CD4-positive, alpha-beta memory T cell (primary cell): ENCODE data around the gene TOR2A. TPM values are rescaled to one million over a fixed set of nuclear protein-coding genes. Genes with fewer than 3 reads are reported as not detected.

Source experiments
- CTCF ChIA-PET: fragments of 350-600 bp; sonication (Branson Sonifier 250); formaldehyde crosslinking; loops from one replicate; lab custom pipeline; 2021; ENCODE audit warnings: inconsistent platforms; ENCODE audit not compliant: partially characterized antibody; lab: Charles Lee
- POLR2A ChIA-PET: fragments of 350-600 bp; sonication (Branson Sonifier 250); formaldehyde crosslinking; loops from one replicate; lab custom pipeline; 2021; ENCODE audit not compliant: partially characterized antibody; lab: Charles Lee
- DNase-seq, 5 donors: peaks; one replicate each; pipeline versions ENCODE4 v3.0.0 to v3.0.0-alpha.2; 2020 to 2022; ENCODE audit warnings: mixed read lengths in 1 of 5
- H3K27ac ChIP-seq: one replicate; pipeline ENCODE4 v1.7.0; 2013; ENCODE audit warnings: low read depth, low read length
- H3K27me3 ChIP-seq: 2 replicates; pipeline ENCODE4 v1.7.0; 2013; ENCODE audit warnings: mild to moderate bottlenecking, low read length, moderate library complexity; ENCODE audit not compliant: insufficient read depth
- H3K36me3 ChIP-seq: 2 replicates; pipeline ENCODE4 v1.7.0; 2013; ENCODE audit warnings: mild to moderate bottlenecking, low read length, moderate library complexity; ENCODE audit not compliant: insufficient read depth
- H3K4me1 ChIP-seq: 2 replicates; pipeline ENCODE4 v1.7.0; 2013; ENCODE audit warnings: mild to moderate bottlenecking, low read length, moderate library complexity; ENCODE audit not compliant: insufficient read depth
- H3K4me3 ChIP-seq, 2 donors: one replicate each; pipeline ENCODE4 v1.7.0; 2013; ENCODE audit warnings: low read length in 2 of 2, mild to moderate bottlenecking in 1 of 2
- H3K9me3 ChIP-seq, 2 donors: one replicate each; pipeline ENCODE4 v1.7.0; 2013; ENCODE audit warnings: low read length in 2 of 2, control low read depth in 1 of 2; ENCODE audit not compliant: control insufficient read depth in 1 of 2
- H3K27ac Mint-ChIP-seq, 7 donors: one replicate each; pipeline ENCODE4 v1.8.0; 2020 to 2021; ENCODE audit warnings: mixed read lengths in 7 of 7, mild to moderate bottlenecking in 6 of 7, inconsistent platforms in 3 of 7, moderate library complexity in 3 of 7
- H3K27me3 Mint-ChIP-seq, 2 donors: one replicate each; pipeline ENCODE4 v1.8.0; 2020 to 2021; ENCODE audit warnings: mixed read lengths in 2 of 2
- H3K36me3 Mint-ChIP-seq, 2 donors: one replicate each; pipeline ENCODE4 v1.8.0; 2020 to 2021; ENCODE audit warnings: mixed read lengths in 2 of 2, inconsistent platforms in 1 of 2, mild to moderate bottlenecking in 1 of 2
- H3K4me1 Mint-ChIP-seq, 4 donors: one replicate each; pipeline ENCODE4 v1.8.0; 2020 to 2021; ENCODE audit warnings: mixed read lengths in 4 of 4, mild to moderate bottlenecking in 1 of 4
- H3K4me3 Mint-ChIP-seq, 8 donors: one replicate each; pipeline ENCODE4 v1.8.0; 2020 to 2021; ENCODE audit warnings: mixed read lengths in 8 of 8, mild to moderate bottlenecking in 7 of 8, moderate library complexity in 6 of 8, inconsistent platforms in 3 of 8
- H3K9me3 Mint-ChIP-seq, 8 donors: one replicate each; pipeline ENCODE4 v1.8.0; 2020 to 2021; ENCODE audit warnings: mixed read lengths in 8 of 8, mild to moderate bottlenecking in 5 of 8, inconsistent platforms in 3 of 8, moderate library complexity in 1 of 8
- intact Hi-C: fragments of 100-400 bp; cut with micrococcal nuclease; formaldehyde crosslinking; loops from one replicate; pipeline ENCODE4 v1.15.1; 2023
- polyA plus RNA-seq, 2 donors: library from polyadenylated mRNA; unstranded; fragments of 300-500 nt; fragmentation: Illumina TruSeq; gene quantifications; one replicate each; pipeline ENCODE4 v1.2.3, GENCODE V29; 2021
- total RNA-seq, 2 experiments: library from RNA; stranded (reverse); gene quantifications; one replicate each; pipeline ENCODE4 v1.2.3, GENCODE V29; 2021

Gene TOR2A
- total and polyA plus RNA-seq, 4 experiments from 2014 or later = 14.3 to 27.1 (median 20.8) TPM

DNA sequence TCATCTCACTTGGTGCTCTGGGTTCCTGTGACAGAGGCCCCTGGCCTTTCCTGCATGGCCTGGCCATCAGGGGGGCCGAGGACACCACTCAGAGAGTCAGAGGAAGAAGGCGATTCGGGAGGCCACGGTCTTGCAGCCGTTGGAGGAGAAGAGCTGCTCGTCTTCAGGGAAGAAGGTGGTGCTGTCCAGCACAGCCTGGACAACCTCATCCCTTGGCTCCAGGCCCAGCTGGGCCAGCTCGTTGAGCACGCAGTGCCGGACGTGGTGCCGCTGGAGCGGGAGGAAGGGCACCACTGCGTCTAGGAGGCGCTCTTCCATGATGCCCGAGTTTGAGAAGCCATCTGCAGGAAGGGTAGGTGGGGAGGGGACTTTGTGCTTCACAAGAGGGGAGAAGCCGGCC is 3.2 kb downstream of the TOR2A start:
- H3K4me1 Mint-ChIP-seq = peaks cover 7 to 24% (median 18%) of the 10 kb centered on the region in 4 donors
- H3K27ac Mint-ChIP-seq = peak overlapping the region in 1 of 7 donors; percentile 29
- Histone ChIP-seq H3K4me1 (peaks cover 18% of the 10 kb centered on the region), H3K27me3 (no peaks in the 10 kb centered on the region), H3K27ac (no peak overlapping the region), H3K9me3 (no peaks in the 10 kb centered on the region), H3K36me3 (peaks cover 6% of the 10 kb centered on the region), H3K4me3 (no peak overlapping the region)
- H3K27me3 Mint-ChIP-seq = no peaks in the 10 kb centered on the region
- no peak overlapping the region for H3K4me3 Mint-ChIP-seq
- CTCF ChIA-PET = interaction anchor here (1.3 to 6.1 kb wide), 4 partner anchors 24 to 190 kb away, joined by 4 to 85 read pairs (median 36); no protein-coding TSS in a partner anchor
- POLR2A ChIA-PET = interaction anchor here (0.9 to 1.2 kb wide), 3 partner anchors 39 to 281 kb away, joined by 3 read pairs; partner anchors contain the start of genes LRSAM1 and RPL12
- H3K36me3 Mint-ChIP-seq = peaks cover 0 to 12% of the 10 kb centered on the region in 2 donors
- intact Hi-C loops = loop anchor here (10.0 kb wide), 2 partner anchors 393 to 507 kb away; partner anchors contain the start of gene PTGES2
- H3K9me3 Mint-ChIP-seq = peaks cover 0 to 2% (median 0%) of the 10 kb centered on the region in 8 donors
- no peak for DNase-seq

DNA sequence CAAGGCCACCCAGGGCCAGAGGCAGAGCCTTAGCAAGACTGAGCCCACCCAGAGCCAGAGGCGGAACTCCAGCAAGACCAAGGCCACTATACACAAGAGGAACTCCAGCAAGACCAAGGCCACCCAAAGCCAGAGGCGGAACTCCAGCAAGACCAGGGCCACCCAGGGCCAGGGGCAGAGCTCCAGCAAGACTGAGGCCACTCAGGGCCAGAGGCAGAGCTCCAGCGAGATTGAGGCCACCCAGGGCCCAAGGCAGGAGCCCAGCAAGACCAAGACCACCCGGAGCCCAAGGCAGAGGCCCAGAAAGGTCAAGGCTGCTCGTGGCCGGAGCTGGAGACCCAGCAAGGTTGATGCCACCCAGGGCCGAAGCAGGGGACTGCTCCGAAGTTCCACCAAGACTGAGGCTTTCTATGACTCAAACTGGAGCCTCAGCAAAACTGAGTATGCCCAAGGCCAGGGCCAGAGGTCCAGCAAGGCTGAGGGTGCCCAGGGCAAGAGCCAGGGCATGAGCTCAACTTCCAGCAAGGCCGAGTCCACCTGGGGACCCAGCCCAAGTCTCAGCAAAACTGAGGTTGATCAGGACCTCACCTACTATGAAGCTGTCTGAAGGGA is 4.2 kb downstream of the TOR2A start:
- POLR2A ChIA-PET = interaction anchor here (0.9 to 1.4 kb wide), 3 partner anchors 15 to 280 kb away, joined by 3 to 6 read pairs (median 3); partner anchors contain the start of genes LRSAM1, PTRH1, RPL12 and TTC16

DNA sequence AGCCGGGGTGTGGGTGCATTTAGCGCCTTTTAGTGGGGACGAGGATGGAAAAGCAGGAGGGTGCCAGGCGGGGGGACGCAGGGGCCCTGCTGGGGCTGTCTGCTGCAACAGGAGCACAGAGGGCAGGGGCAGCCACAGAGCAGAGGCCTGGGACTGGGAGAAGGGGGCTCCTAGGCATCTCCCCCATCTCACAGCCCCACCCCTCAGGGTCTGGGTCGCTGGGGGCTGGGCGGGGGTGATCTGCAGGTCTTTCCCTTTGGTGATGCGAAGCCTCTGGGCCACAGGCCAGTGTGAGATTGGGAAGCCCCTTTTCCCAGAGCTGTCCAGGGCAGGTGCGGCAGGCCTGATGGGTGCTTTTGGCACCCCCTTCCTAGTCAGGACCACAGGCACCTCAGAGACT is 4.8 kb downstream of the TOR2A start:
- Histone ChIP-seq H3K4me3 (no peak overlapping the region), H3K4me1 (peaks cover 12% of the 10 kb centered on the region), H3K27me3 (no peaks in the 10 kb centered on the region), H3K27ac (no peak overlapping the region), H3K36me3 (peaks cover 6% of the 10 kb centered on the region), H3K9me3 (no peaks in the 10 kb centered on the region)
- Mint-ChIP-seq H3K36me3 (peaks cover 0 to 10% of the 10 kb centered on the region in 2 donors), H3K27me3 (no peaks in the 10 kb centered on the region), H3K27ac (peak overlapping the region in 1 of 7 donors; percentile 63), H3K9me3 (peaks cover 0 to under 1% (median 0%) of the 10 kb centered on the region in 8 donors), H3K4me3 (no peak overlapping the region), H3K4me1 (peaks cover 2 to 14% (median 11%) of the 10 kb centered on the region in 4 donors)
- CTCF ChIA-PET = interaction anchor here (2.5 kb wide), 1 partner anchor 141 kb away, joined by 14 read pairs; no protein-coding TSS in a partner anchor
- intact Hi-C loops = loop anchor here (10.0 kb wide), 2 partner anchors 395 to 505 kb away; partner anchors contain the start of gene PTGES2
- POLR2A ChIA-PET = interaction anchor here (1.4 kb wide), 1 partner anchor 14 kb away, joined by 6 read pairs; the partner anchor contains the start of genes PTRH1 and TTC16
- DNase-seq = no peak

More for the DNA sequence above, 4.2 kb downstream of the TOR2A start:
- H3K36me3 Mint-ChIP-seq = peaks cover 0 to 12% of the 10 kb centered on the region in 2 donors
- peaks cover 7 to 20% (median 16%) of the 10 kb centered on the region in 4 donors for H3K4me1 Mint-ChIP-seq
- H3K27me3 Mint-ChIP-seq = no peaks in the 10 kb centered on the region
- H3K4me3 ChIP-seq = no peak overlapping the region
- H3K4me1 ChIP-seq = peaks cover 17% of the 10 kb centered on the region
- DNase-seq = no peak
- no peak overlapping the region for H3K4me3 Mint-ChIP-seq
- peaks cover 6% of the 10 kb centered on the region for H3K36me3 ChIP-seq
- CTCF ChIA-PET = interaction anchor here (1.3 to 5.3 kb wide), 2 partner anchors 139 to 141 kb away, joined by 5 to 85 read pairs; no protein-coding TSS in a partner anchor
- peaks cover 0 to 2% (median 0%) of the 10 kb centered on the region in 8 donors for H3K9me3 Mint-ChIP-seq
- no peak overlapping the region for H3K27ac ChIP-seq
- peak overlapping the region in 1 of 7 donors; percentile 63 for H3K27ac Mint-ChIP-seq
- intact Hi-C loops = loop anchor here (10.0 kb wide), 2 partner anchors 394 to 506 kb away; partner anchors contain the start of gene PTGES2
- no peaks in the 10 kb centered on the region for H3K27me3 ChIP-seq
- H3K9me3 ChIP-seq = no peaks in the 10 kb centered on the region

DNA sequence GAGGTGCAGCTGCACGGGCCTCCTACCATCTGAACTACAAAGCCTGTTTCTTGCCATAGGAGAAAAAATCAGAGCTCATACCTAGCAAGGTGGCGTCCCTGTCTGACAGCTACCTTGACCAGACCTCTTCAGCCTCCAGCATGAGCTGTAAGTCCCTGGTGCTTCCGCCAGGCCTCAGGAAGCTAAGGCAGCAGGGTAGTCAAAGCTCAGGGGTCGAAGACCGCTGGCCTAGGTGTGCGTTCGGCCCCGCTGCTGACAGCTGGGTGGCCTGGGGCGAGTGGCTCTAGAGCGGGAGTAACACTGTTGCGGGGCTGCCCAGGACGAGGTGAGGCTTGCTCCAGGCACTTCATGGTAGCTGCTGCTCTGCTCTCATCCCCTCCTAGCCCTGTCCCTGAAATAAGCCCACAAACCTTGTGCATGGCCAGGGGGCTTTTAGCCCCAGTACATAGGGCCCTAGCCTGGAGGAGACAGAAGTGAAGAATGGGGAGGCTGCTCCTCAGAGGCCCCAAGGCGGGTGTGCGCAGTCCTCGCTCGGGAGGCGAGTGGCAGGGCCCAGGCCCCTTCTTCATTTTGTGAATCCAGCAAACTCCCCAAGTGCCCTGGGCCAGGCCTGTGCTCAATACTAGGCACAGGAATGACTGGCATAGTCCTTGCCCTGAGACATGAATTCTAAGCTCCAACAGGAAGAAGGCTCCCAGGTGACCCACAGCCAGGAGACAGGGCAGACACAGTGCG is 5.4 kb downstream of the TOR2A start:
- H3K27ac ChIP-seq = no peak overlapping the region
- intact Hi-C loops = loop anchor here (10.0 kb wide), 2 partner anchors 395 to 505 kb away; partner anchors contain the start of gene PTGES2
- no peaks in the 10 kb centered on the region for H3K27me3 Mint-ChIP-seq
- H3K27me3 ChIP-seq = no peaks in the 10 kb centered on the region
- peaks cover 0 to 9% of the 10 kb centered on the region in 2 donors for H3K36me3 Mint-ChIP-seq
- H3K9me3 Mint-ChIP-seq = no peaks in the 10 kb centered on the region
- H3K4me1 ChIP-seq = peaks cover 10% of the 10 kb centered on the region
- H3K9me3 ChIP-seq = no peaks in the 10 kb centered on the region
- CTCF ChIA-PET = interaction anchor here (1.3 to 2.5 kb wide), 2 partner anchors 14 to 140 kb away, joined by 3 to 14 read pairs; partner anchors contain the start of genes PTRH1 and TTC16
- H3K4me3 Mint-ChIP-seq = no peak overlapping the region
- peak overlapping the region in 2 of 7 donors; percentile 34 to 60 for H3K27ac Mint-ChIP-seq
- peaks cover 6% of the 10 kb centered on the region for H3K36me3 ChIP-seq
- POLR2A ChIA-PET = interaction anchor here (1.4 kb wide), 1 partner anchor 14 kb away, joined by 6 read pairs; the partner anchor contains the start of genes PTRH1 and TTC16
- H3K4me1 Mint-ChIP-seq = peaks cover 2 to 11% (median 9%) of the 10 kb centered on the region in 4 donors
- DNase-seq = no peak
- H3K4me3 ChIP-seq = no peak overlapping the region

DNA sequence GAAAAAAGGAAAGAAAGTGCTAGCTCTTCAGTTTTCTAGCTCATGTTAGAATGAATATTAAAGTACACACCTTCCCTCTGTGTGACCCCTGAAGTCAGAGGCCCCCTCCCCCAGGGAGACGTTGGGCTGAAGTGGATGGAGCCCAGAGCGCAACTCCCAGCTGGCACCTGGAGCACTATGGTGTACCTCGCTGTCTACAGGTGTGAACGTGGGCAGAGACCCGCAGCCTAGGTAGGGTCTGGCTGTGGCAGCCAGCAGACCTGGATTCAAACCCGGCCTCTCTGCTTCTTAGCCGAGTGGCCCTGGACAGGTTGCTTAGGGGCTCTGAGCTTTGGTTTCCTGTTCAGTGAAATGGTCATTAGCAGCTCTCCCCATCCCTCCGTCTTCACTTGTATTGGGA is 6.3 kb downstream of the TOR2A start:
- Mint-ChIP-seq H3K27me3 (no peaks in the 10 kb centered on the region), H3K27ac (peak overlapping the region in 1 of 7 donors; percentile 59), H3K4me1 (peaks cover 0 to 4% (median 3%) of the 10 kb centered on the region in 4 donors), H3K9me3 (no peaks in the 10 kb centered on the region), H3K36me3 (peaks cover 0 to 9% of the 10 kb centered on the region in 2 donors), H3K4me3 (no peak overlapping the region)
- POLR2A ChIA-PET = no interaction called here
- no peaks in the 10 kb centered on the region for H3K27me3 ChIP-seq
- H3K27ac ChIP-seq = no peak overlapping the region
- peaks cover 6% of the 10 kb centered on the region for H3K36me3 ChIP-seq
- no peak for DNase-seq
- intact Hi-C loops = no loop called here
- no peak overlapping the region for H3K4me3 ChIP-seq
- peaks cover 2% of the 10 kb centered on the region for H3K4me1 ChIP-seq
- CTCF ChIA-PET = interaction anchor here (1.3 to 2.5 kb wide), 2 partner anchors 13 to 139 kb away, joined by 3 to 14 read pairs; partner anchors contain the start of genes PTRH1 and TTC16
- H3K9me3 ChIP-seq = no peaks in the 10 kb centered on the region

DNA sequence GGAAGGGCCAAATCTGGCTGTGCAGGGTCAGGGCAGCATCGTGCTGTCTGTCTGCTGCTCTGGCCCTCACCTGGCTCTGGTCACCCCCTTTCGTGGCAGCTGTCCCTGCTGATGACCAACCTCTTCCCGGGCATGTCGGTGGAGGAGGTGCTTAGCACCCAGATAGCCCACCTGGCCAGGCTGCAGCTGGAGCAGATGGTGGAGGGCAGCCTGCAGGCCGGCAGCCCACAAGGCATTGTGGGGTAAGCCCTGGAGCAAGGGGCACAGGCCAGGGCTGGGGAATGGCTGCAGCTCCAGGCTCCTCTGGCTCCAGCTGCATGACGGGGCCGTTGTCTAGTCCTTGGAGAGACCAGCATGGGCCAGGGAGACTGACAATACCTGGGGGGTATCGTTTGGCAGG is 8.2 kb downstream of the TOR2A start:
- no peak overlapping the region for H3K4me3 Mint-ChIP-seq
- ChIA-PET POLR2A (no interaction called here), CTCF (no interaction called here)
- Histone ChIP-seq H3K4me1 (no peaks in the 10 kb centered on the region), H3K9me3 (no peaks in the 10 kb centered on the region), H3K36me3 (no peaks in the 10 kb centered on the region), H3K27ac (no peak overlapping the region), H3K27me3 (no peaks in the 10 kb centered on the region), H3K4me3 (no peak overlapping the region)
- H3K27me3 Mint-ChIP-seq = no peaks in the 10 kb centered on the region
- DNase-seq = peak in 1 of 5 donors; percentile 23
- intact Hi-C loops = no loop called here
- no peaks in the 10 kb centered on the region for H3K9me3 Mint-ChIP-seq
- H3K4me1 Mint-ChIP-seq = peaks cover 0 to 4% (median 0%) of the 10 kb centered on the region in 4 donors
- H3K27ac Mint-ChIP-seq = no peak overlapping the region
- peaks cover 0 to 3% of the 10 kb centered on the region in 2 donors for H3K36me3 Mint-ChIP-seq
